Loucy (cell line): Measurements from ENCODE around the gene INS.

Experiments
- H2AFZ ChIP-seq: fragments of 200-600 bp; sonication (generic); 2 replicates; pipeline ENCODE4 v1.6.0; 2016; ENCODE audit warnings: antibody characterized with exemption, mild to moderate bottlenecking, low read length, moderate library complexity
- H3F3A ChIP-seq: fragments of 200-600 bp; 2 replicates; pipeline ENCODE4 v1.6.0; 2016; ENCODE audit warnings: antibody characterized with exemption, low read depth, mild to moderate bottlenecking
- H3K27me3 ChIP-seq: fragments of 200-600 bp; sonication (generic); 2 replicates; pipeline ENCODE4 v1.6.1; 2014; ENCODE audit warnings: low read length, mild to moderate bottlenecking; ENCODE audit not compliant: insufficient read depth, poor library complexity, severe bottlenecking
- H3K36me3 ChIP-seq: fragments of 200-600 bp; sonication (generic); 2 replicates; pipeline ENCODE4 v1.6.1; 2016; ENCODE audit warnings: low read length; ENCODE audit not compliant: insufficient read depth
- H3K4me1 ChIP-seq: fragments of 200-600 bp; sonication (generic); 2 replicates; pipeline ENCODE4 v1.5.1; 2014; ENCODE audit warnings: low read length, mild to moderate bottlenecking; ENCODE audit not compliant: insufficient read depth, poor library complexity, severe bottlenecking
- H3K4me2 ChIP-seq: fragments of 200-600 bp; sonication (generic); 2 replicates; pipeline ENCODE4 v1.6.0; 2014; ENCODE audit warnings: antibody characterized with exemption, low read length, low read depth, mild to moderate bottlenecking; ENCODE audit not compliant: poor library complexity, severe bottlenecking
- H3K4me3 ChIP-seq: fragments of 200-600 bp; sonication (generic); 2 replicates; pipeline ENCODE4 v1.5.1; 2014; ENCODE audit warnings: low read length, mild to moderate bottlenecking, mixed read lengths; ENCODE audit not compliant: poor library complexity, severe bottlenecking
- H3K79me2 ChIP-seq: fragments of 200-600 bp; sonication (generic); 2 replicates; pipeline ENCODE4 v1.6.1; 2014; ENCODE audit warnings: low read length; ENCODE audit not compliant: insufficient read depth
- H3K9ac ChIP-seq: fragments of 200-600 bp; sonication (generic); 2 replicates; pipeline ENCODE4 v1.6.0; 2014; ENCODE audit warnings: mild to moderate bottlenecking, low read depth, low read length, moderate library complexity; ENCODE audit not compliant: poor library complexity, severe bottlenecking
- H3K9me2 ChIP-seq: fragments of 200-600 bp; sonication (generic); replicated peaks from 2 replicates; pipeline ENCODE4 v1.6.1; 2016; ENCODE audit warnings: low read depth, low read length, mixed read lengths
- H3K9me3 ChIP-seq: fragments of 200-600 bp; sonication (generic); 2 replicates; pipeline ENCODE4 v1.6.1; 2014; ENCODE audit warnings: mild to moderate bottlenecking, antibody characterized with exemption, low read length, low read depth; ENCODE audit not compliant: insufficient read depth
- H4K20me1 ChIP-seq: fragments of 200-600 bp; sonication (generic); 2 replicates; pipeline ENCODE4 v1.6.0; 2014; ENCODE audit warnings: antibody characterized with exemption, low read length, mild to moderate bottlenecking; ENCODE audit not compliant: insufficient read depth, poor library complexity, severe bottlenecking
- EZH2phosphoT487 ChIP-seq: fragments of 200-600 bp; IDR thresholded peaks from 2 replicates; pipeline ENCODE4 v1.6.1; 2018; ENCODE audit warnings: antibody characterized with exemption, mild to moderate bottlenecking, moderate library complexity, borderline replicate concordance
- TF ChIP-seq, protein P1 (sequence below): fragments of 200-600 bp; sonication (generic); conservative IDR thresholded peaks from 2 replicates; pipeline ENCODE4 v1.5.1; 2014; ENCODE audit warnings: mild to moderate bottlenecking, antibody characterized with exemption, low read length

INS gene

GRCh38 chr11:2163428-2163978 lies 2.5 kb upstream of the INS start:
- Histone ChIP-seq H4K20me1 (no peaks in the 10 kb centered on the region), H3K9me3 (no peaks in the 10 kb centered on the region), H3K9ac (no peak overlapping the region), H2AFZ (no peak overlapping the region), H3K36me3 (no peaks in the 10 kb centered on the region), H3F3A (no peaks in the 10 kb centered on the region), H3K4me3 (no peak overlapping the region), H3K27me3 (no peaks in the 10 kb centered on the region), H3K4me1 (no peaks in the 10 kb centered on the region), H3K4me2 (no peak overlapping the region), H3K79me2 (no peaks in the 10 kb centered on the region), H3K9me2 (no peaks in the 10 kb centered on the region)
- TF ChIP-seq EZH2phosphoT487: no peak
- TF ChIP-seq, protein P1, sequence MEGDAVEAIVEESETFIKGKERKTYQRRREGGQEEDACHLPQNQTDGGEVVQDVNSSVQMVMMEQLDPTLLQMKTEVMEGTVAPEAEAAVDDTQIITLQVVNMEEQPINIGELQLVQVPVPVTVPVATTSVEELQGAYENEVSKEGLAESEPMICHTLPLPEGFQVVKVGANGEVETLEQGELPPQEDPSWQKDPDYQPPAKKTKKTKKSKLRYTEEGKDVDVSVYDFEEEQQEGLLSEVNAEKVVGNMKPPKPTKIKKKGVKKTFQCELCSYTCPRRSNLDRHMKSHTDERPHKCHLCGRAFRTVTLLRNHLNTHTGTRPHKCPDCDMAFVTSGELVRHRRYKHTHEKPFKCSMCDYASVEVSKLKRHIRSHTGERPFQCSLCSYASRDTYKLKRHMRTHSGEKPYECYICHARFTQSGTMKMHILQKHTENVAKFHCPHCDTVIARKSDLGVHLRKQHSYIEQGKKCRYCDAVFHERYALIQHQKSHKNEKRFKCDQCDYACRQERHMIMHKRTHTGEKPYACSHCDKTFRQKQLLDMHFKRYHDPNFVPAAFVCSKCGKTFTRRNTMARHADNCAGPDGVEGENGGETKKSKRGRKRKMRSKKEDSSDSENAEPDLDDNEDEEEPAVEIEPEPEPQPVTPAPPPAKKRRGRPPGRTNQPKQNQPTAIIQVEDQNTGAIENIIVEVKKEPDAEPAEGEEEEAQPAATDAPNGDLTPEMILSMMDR: no peak

DNA sequence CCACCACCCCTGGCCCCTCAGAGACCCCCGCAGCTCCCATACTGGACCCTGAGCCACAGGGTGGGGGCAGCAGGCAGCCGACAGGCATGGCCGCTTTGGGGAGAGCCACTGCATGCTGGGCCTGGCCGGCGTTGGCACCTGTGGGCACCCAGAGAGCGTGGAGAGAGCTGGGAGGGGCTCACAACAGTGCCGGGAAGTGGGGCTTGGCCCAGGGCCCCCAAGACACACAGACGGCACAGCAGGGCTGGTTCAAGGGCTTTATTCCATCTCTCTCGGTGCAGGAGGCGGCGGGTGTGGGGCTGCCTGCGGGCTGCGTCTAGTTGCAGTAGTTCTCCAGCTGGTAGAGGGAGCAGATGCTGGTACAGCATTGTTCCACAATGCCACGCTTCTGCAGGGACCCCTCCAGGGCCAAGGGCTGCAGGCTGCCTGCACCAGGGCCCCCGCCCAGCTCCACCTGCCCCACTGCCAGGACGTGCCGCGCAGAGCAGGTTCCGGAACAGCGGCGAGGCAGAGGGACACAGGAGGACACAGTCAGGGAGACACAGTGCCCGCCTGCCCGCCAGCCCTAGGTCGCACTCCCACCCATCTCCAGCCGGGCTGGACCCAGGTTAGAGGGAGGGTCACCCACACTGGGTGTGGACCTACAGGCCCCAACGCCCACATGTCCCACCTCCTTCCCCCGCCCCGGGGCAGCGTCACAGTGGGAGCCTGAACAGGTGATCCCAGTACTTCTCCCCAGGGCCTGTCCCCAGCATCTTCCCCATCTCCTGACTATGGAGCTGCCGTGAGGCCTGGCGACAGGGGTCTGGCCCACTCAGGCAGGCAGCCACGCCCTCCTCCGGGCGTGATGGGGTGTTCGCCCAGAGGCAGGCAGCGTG lies 1.2 kb downstream of the INS start:
- no peaks in the 10 kb centered on the region for H3K79me2 ChIP-seq
- no peaks in the 10 kb centered on the region for H3K4me1 ChIP-seq
- H4K20me1 ChIP-seq: no peaks in the 10 kb centered on the region
- H3K9me2 ChIP-seq: no peaks in the 10 kb centered on the region
- no peak overlapping the region for H2AFZ ChIP-seq
- TF ChIP-seq, protein P1: no peak
- no peak for TF ChIP-seq EZH2phosphoT487
- H3K27me3 ChIP-seq: no peaks in the 10 kb centered on the region
- no peaks in the 10 kb centered on the region for H3K9me3 ChIP-seq
- H3K4me3 ChIP-seq: no peak overlapping the region
- H3F3A ChIP-seq: no peaks in the 10 kb centered on the region
- no peaks in the 10 kb centered on the region for H3K36me3 ChIP-seq
- H3K4me2 ChIP-seq: no peak overlapping the region
- H3K9ac ChIP-seq: no peak overlapping the region

GRCh38 chr11:2158966-2159365 lies 2.0 kb downstream of the INS start:
- Histone ChIP-seq H3F3A (no peaks in the 10 kb centered on the region), H3K9me3 (no peaks in the 10 kb centered on the region), H3K4me2 (no peak overlapping the region), H3K9me2 (no peaks in the 10 kb centered on the region), H3K4me3 (no peak overlapping the region), H3K4me1 (no peaks in the 10 kb centered on the region), H3K27me3 (no peaks in the 10 kb centered on the region), H3K36me3 (no peaks in the 10 kb centered on the region), H3K79me2 (no peaks in the 10 kb centered on the region), H2AFZ (no peak overlapping the region), H4K20me1 (no peaks in the 10 kb centered on the region), H3K9ac (no peak overlapping the region)
- no peak for TF ChIP-seq EZH2phosphoT487
- TF ChIP-seq, protein P1: no peak
